HCT116 (cell line): Measurements from ENCODE around the gene ZBTB47.

Source experiments
- EGR1 ChIP-seq: IDR thresholded peaks from 2 replicates; pipeline ENCODE4 v1.6.1; 2012; ENCODE audit warnings: low read depth
- POLR2A ChIP-seq: IDR thresholded peaks from 2 replicates; pipeline ENCODE4 v1.7.0; 2011; ENCODE audit warnings: borderline replicate concordance; ENCODE audit not compliant: insufficient read depth, insufficient read length; ENCODE audit errors: extremely low read depth
- TF ChIP-seq, protein P1 (sequence below), 3 experiments: fragments of 200-600 bp in 1 of 3; sonication (generic) in 1 of 3; IDR thresholded peaks in 2 of 3; conservative IDR thresholded peaks in 1 of 3; 2 replicates each; pipeline ENCODE4 v1.5.1; 2012 to 2017; ENCODE audit warnings: low read depth in 2 of 3, low read length in 2 of 3, antibody characterized with exemption in 1 of 3, borderline replicate concordance in 1 of 3, control low read depth in 1 of 3, mild to moderate bottlenecking in 1 of 3, mixed read lengths in 1 of 3, mixed run types in 1 of 3, moderate library complexity in 1 of 3; ENCODE audit not compliant: insufficient read depth in 1 of 3

DNA sequence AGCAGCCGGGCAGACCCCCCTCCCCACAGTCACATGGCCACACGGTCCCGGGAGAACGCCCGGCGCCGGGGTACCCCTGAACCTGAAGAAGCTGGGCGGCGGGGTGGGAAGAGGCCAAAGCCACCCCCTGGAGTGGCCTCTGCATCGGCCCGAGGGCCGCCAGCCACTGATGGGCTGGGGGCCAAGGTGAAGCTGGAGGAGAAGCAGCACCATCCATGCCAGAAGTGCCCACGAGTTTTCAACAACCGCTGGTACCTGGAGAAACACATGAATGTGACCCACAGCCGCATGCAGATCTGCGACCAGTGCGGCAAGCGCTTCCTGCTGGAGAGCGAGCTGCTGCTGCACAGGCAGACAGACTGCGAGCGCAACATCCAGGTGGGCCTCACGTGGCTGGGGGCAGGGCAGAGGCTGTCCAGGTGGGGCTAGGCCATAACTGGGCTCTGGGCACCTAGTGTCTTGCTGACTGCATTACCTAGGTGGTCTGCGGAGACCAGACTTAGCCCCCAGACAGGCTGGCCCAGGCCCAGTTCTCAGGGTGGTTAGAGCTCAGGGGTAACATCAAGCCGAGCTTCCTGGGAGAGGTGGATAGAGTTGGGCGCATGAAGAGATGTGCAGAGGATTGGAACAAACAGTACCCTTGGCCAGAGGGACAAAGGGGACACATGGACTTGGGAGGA is 6.1 kb downstream of the ZBTB47 start:
- TF ChIP-seq, protein P1, sequence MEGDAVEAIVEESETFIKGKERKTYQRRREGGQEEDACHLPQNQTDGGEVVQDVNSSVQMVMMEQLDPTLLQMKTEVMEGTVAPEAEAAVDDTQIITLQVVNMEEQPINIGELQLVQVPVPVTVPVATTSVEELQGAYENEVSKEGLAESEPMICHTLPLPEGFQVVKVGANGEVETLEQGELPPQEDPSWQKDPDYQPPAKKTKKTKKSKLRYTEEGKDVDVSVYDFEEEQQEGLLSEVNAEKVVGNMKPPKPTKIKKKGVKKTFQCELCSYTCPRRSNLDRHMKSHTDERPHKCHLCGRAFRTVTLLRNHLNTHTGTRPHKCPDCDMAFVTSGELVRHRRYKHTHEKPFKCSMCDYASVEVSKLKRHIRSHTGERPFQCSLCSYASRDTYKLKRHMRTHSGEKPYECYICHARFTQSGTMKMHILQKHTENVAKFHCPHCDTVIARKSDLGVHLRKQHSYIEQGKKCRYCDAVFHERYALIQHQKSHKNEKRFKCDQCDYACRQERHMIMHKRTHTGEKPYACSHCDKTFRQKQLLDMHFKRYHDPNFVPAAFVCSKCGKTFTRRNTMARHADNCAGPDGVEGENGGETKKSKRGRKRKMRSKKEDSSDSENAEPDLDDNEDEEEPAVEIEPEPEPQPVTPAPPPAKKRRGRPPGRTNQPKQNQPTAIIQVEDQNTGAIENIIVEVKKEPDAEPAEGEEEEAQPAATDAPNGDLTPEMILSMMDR (IDR thresholded peaks at IDR 0.05 in 2 of 3, conservative IDR thresholded peaks at IDR 0.05 in 1 of 3; ENCODE audit: borderline replicate concordance in 1 of 3, insufficient read depth in 1 of 3, low read depth in 2 of 3, low read length in 2 of 3) = no peak
- no peak for TF ChIP-seq EGR1
- no peak for TF ChIP-seq POLR2A
